HepG2 (cell line): ENCODE results near the gene AANAT. TPM values are rescaled to one million over a fixed set of nuclear protein-coding genes. Genes with fewer than 3 reads are reported as not detected.

Source experiments
- ATAD3A ChIP-seq: sonication (generic); formaldehyde crosslinking; IDR thresholded peaks from 2 replicates; pipeline ENCODE4 v1.4.0; 2020; ENCODE audit warnings: missing genetic modification reagents
- HNF4A ChIP-seq: sonication (generic); formaldehyde crosslinking; IDR thresholded peaks from 2 replicates; pipeline ENCODE4 v1.4.0; 2020; ENCODE audit warnings: missing genetic modification reagents
- HOXA9 ChIP-seq: sonication (generic); formaldehyde crosslinking; IDR thresholded peaks from 2 replicates; pipeline ENCODE4 v1.8.1; 2022; ENCODE audit warnings: missing genetic modification reagents, mild to moderate bottlenecking, moderate library complexity, borderline replicate concordance
- KDM2A ChIP-seq: sonication (generic); formaldehyde crosslinking; IDR thresholded peaks from 2 replicates; pipeline ENCODE4 v1.4.0; 2020; ENCODE audit warnings: low read depth, missing genetic modification reagents, borderline replicate concordance
- MATR3 ChIP-seq: sonication (generic); formaldehyde crosslinking; IDR thresholded peaks from 2 replicates; pipeline ENCODE4 v1.4.0; 2020; ENCODE audit warnings: missing genetic modification reagents
- PCBP1 ChIP-seq: fragments of 200-400 bp; formaldehyde crosslinking; IDR thresholded peaks from 2 replicates; pipeline ENCODE4 v1.6.1; 2017; ENCODE audit warnings: mild to moderate bottlenecking, low read depth, low read length, borderline replicate concordance
- PCBP2 ChIP-seq: fragments of 200-400 bp; formaldehyde crosslinking; optimal IDR thresholded peaks from 2 replicates; pipeline ENCODE3; 2018; ENCODE audit warnings: low read length, low read depth; ENCODE audit not compliant: poor library complexity, severe bottlenecking
- ZNF841 ChIP-seq: sonication (generic); formaldehyde crosslinking; IDR thresholded peaks from 2 replicates; pipeline ENCODE4 v1.8.1; 2023; ENCODE audit warnings: missing genetic modification reagents, borderline replicate concordance
- polyA plus RNA-seq, 8 experiments: library from polyadenylated mRNA; depleted of rRNA in 3 of 8; stranded (reverse) in 7 of 8; unstranded in 1 of 8; fragments of >200 nt; fragmentation: Illumina TruSeq in 4 of 8; extraction: Trizol in 4 of 8; gene quantifications; 2 replicates each; pipeline versions ENCODE4 v1.2.1 to v1.2.3, GENCODE V29; 2011 to 2016; ENCODE audit warnings: low read depth in 4 of 8, missing spikeins in 1 of 8, mixed read lengths in 1 of 8; ENCODE audit not compliant: insufficient read depth in 1 of 8
- total RNA-seq, 5 experiments: library from RNA; depleted of rRNA; stranded (reverse); fragments of >200 nt; fragmentation: Illumina TruSeq; extraction: Trizol; gene quantifications; 2 replicates each; pipeline ENCODE4 v1.2.3, GENCODE V29; 2016; ENCODE audit warnings: low read depth in 1 of 5
- TF ChIP-seq, protein P1 (sequence below): IDR thresholded peaks from 2 replicates; pipeline ENCODE4 v1.6.1; 2016; ENCODE audit warnings: low read depth, control low read depth
- TF ChIP-seq, protein P2 (sequence below): sonication (generic); formaldehyde crosslinking; IDR thresholded peaks from 2 replicates; pipeline ENCODE4 v1.8.1; 2023; ENCODE audit warnings: mild to moderate bottlenecking, inconsistent platforms, moderate library complexity, missing genetic modification reagents, borderline replicate concordance
- TF ChIP-seq, protein P3 (sequence below): IDR thresholded peaks from 2 replicates; pipeline ENCODE4 v1.6.1; 2012; ENCODE audit warnings: inconsistent platforms
- TF ChIP-seq, protein P4 (sequence below): sonication (generic); formaldehyde crosslinking; IDR thresholded peaks from 2 replicates; pipeline ENCODE4 v1.8.1; 2022; ENCODE audit warnings: low read depth, mild to moderate bottlenecking, missing genetic modification reagents
- TF ChIP-seq, protein P5 (sequence below), 2 experiments: sonication (generic) in 1 of 2; formaldehyde crosslinking in 1 of 2; IDR thresholded peaks; 2 replicates each; pipeline versions ENCODE4 v1.4.0 to v1.6.1; 2018 to 2020; ENCODE audit warnings: missing genetic modification reagents in 2 of 2, borderline replicate concordance in 1 of 2, low read depth in 1 of 2, mild to moderate bottlenecking in 1 of 2, missing biosample characterization in 1 of 2
- TF ChIP-seq, protein P6 (sequence below): IDR thresholded peaks from 2 replicates; pipeline ENCODE4 v1.6.1; 2016; ENCODE audit warnings: missing genetic modification reagents, missing compliant biosample characterization
- TF ChIP-seq, protein P7 (sequence below): sonication (generic); formaldehyde crosslinking; IDR thresholded peaks from 2 replicates; pipeline ENCODE4 v1.5.0; 2020; ENCODE audit warnings: mild to moderate bottlenecking, missing genetic modification reagents, borderline replicate concordance

The AANAT gene
- total and polyA plus RNA-seq, 2 of the 13 experiments (the other 11 are each of a cell fraction or from before 2014, with no cell fraction given), result 0.07 TPM; not detected in 1

DNA sequence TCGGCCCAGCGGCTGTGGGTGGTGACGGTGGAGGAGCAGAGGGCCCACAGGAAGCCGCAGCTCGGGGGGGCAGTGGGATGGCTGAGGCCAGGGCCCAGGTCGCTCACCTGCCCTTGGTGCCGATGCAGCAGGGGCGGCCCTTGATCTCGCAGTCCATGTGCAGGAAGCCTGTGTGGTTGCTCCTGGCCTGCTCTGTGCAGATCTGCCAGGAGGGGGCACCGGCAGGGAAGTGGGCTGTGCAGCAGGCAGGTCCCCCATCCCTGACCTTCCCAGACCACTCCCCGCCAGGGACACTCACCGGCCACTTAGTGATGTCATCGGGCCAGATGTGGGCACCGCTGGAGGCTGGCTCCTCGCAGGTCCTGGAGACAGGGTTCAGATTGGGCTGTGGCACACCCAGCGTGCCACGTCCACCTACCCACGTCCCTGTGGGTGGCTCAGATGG lies 6.2 kb downstream of the AANAT start (continued):
- TF ChIP-seq, protein P1, sequence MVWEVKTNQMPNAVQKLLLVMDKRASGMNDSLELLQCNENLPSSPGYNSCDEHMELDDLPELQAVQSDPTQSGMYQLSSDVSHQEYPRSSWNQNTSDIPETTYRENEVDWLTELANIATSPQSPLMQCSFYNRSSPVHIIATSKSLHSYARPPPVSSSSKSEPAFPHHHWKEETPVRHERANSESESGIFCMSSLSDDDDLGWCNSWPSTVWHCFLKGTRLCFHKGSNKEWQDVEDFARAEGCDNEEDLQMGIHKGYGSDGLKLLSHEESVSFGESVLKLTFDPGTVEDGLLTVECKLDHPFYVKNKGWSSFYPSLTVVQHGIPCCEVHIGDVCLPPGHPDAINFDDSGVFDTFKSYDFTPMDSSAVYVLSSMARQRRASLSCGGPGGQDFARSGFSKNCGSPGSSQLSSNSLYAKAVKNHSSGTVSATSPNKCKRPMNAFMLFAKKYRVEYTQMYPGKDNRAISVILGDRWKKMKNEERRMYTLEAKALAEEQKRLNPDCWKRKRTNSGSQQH (CRISPR knock-in tag), result no peak
- TF ChIP-seq, protein P2, sequence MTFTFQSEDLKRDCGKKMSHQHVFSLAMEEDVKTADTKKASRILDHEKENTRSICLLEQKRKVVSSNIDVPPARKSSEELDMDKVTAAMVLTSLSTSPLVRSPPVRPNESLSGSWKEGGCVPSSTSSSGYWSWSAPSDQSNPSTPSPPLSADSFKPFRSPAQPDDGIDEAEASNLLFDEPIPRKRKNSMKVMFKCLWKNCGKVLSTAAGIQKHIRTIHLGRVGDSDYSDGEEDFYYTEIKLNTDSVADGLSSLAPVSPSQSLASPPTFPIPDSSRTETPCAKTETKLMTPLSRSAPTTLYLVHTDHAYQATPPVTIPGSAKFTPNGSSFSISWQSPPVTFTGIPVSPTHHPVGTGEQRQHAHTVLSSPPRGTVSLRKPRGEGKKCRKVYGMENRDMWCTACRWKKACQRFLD (CRISPR knock-in tag), result no peak
- TF ChIP-seq PCBP2 (no peak), ATAD3A (CRISPR knock-in tag) (no peak), HNF4A (CRISPR knock-in tag) (no peak), HOXA9 (CRISPR knock-in tag) (no peak), PCBP1 (no peak), KDM2A (CRISPR knock-in tag) (no peak; the same call in 1 of the 2 replicates), ZNF841 (CRISPR knock-in tag) (no peak), MATR3 (CRISPR knock-in tag) (no peak)
- TF ChIP-seq, protein P3, sequence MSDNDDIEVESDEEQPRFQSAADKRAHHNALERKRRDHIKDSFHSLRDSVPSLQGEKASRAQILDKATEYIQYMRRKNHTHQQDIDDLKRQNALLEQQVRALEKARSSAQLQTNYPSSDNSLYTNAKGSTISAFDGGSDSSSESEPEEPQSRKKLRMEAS, result peak; percentile 32; the same call in 1 of the 2 replicates
- TF ChIP-seq, protein P4, sequence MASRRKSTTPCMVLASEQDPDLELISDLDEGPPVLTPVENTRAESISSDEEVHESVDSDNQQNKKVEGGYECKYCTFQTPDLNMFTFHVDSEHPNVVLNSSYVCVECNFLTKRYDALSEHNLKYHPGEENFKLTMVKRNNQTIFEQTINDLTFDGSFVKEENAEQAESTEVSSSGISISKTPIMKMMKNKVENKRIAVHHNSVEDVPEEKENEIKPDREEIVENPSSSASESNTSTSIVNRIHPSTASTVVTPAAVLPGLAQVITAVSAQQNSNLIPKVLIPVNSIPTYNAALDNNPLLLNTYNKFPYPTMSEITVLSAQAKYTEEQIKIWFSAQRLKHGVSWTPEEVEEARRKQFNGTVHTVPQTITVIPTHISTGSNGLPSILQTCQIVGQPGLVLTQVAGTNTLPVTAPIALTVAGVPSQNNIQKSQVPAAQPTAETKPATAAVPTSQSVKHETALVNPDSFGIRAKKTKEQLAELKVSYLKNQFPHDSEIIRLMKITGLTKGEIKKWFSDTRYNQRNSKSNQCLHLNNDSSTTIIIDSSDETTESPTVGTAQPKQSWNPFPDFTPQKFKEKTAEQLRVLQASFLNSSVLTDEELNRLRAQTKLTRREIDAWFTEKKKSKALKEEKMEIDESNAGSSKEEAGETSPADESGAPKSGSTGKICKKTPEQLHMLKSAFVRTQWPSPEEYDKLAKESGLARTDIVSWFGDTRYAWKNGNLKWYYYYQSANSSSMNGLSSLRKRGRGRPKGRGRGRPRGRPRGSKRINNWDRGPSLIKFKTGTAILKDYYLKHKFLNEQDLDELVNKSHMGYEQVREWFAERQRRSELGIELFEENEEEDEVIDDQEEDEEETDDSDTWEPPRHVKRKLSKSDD (CRISPR knock-in tag), result 0 out of 2 replicates have a peak, but pooled peaks have one; percentile 10
- TF ChIP-seq, protein P5, sequence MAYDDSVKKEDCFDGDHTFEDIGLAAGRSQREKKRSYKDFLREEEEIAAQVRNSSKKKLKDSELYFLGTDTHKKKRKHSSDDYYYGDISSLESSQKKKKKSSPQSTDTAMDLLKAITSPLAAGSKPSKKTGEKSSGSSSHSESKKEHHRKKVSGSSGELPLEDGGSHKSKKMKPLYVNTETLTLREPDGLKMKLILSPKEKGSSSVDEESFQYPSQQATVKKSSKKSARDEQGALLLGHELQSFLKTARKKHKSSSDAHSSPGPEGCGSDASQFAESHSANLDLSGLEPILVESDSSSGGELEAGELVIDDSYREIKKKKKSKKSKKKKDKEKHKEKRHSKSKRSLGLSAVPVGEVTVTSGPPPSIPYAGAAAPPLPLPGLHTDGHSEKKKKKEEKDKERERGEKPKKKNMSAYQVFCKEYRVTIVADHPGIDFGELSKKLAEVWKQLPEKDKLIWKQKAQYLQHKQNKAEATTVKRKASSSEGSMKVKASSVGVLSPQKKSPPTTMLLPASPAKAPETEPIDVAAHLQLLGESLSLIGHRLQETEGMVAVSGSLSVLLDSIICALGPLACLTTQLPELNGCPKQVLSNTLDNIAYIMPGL (CRISPR knock-in tag; IDR thresholded peaks at IDR 0.05; ENCODE audit: borderline replicate concordance in 1 of 2, low read depth in 1 of 2), result peak in 1 of 2 experiments; percentile 59; a peak in 1 of 4 replicates
- TF ChIP-seq, protein P6, sequence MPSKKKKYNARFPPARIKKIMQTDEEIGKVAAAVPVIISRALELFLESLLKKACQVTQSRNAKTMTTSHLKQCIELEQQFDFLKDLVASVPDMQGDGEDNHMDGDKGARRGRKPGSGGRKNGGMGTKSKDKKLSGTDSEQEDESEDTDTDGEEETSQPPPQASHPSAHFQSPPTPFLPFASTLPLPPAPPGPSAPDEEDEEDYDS (CRISPR knock-in tag), result no peak
- TF ChIP-seq, protein P7, sequence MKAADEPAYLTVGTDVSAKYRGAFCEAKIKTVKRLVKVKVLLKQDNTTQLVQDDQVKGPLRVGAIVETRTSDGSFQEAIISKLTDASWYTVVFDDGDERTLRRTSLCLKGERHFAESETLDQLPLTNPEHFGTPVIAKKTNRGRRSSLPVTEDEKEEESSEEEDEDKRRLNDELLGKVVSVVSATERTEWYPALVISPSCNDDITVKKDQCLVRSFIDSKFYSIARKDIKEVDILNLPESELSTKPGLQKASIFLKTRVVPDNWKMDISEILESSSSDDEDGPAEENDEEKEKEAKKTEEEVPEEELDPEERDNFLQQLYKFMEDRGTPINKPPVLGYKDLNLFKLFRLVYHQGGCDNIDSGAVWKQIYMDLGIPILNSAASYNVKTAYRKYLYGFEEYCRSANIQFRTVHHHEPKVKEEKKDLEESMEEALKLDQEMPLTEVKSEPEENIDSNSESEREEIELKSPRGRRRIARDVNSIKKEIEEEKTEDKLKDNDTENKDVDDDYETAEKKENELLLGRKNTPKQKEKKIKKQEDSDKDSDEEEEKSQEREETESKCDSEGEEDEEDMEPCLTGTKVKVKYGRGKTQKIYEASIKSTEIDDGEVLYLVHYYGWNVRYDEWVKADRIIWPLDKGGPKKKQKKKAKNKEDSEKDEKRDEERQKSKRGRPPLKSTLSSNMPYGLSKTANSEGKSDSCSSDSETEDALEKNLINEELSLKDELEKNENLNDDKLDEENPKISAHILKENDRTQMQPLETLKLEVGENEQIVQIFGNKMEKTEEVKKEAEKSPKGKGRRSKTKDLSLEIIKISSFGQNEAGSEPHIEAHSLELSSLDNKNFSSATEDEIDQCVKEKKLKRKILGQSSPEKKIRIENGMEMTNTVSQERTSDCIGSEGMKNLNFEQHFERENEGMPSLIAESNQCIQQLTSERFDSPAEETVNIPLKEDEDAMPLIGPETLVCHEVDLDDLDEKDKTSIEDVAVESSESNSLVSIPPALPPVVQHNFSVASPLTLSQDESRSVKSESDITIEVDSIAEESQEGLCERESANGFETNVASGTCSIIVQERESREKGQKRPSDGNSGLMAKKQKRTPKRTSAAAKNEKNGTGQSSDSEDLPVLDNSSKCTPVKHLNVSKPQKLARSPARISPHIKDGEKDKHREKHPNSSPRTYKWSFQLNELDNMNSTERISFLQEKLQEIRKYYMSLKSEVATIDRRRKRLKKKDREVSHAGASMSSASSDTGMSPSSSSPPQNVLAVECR, result no peak
